ENCODE measurements around the gene WSB1.

Gene WSB1

DNA sequence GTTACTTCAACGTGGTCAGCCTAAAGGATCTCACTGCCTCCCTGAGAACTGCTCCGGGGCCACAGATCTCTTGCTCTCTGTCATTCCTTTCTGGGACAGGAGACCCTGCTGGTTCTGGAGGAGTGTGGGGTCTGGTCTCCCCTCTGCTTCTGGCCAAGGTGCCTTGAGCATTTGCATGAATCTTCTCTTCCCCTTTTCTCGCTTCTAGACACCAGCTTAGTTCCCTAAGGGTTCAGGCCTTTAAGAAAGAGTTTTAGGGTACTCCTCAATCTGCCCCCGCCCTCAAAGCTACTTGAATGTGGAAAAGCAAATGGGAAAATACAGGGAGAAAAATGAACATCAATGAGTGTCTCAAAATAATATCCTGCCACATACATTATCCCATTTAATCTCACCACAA lies 48.1 kb downstream of the WSB1 start:
- DNase-seq (ENCODE audit: low read depth), result no peak
- TF ChIP-seq, protein P1, sequence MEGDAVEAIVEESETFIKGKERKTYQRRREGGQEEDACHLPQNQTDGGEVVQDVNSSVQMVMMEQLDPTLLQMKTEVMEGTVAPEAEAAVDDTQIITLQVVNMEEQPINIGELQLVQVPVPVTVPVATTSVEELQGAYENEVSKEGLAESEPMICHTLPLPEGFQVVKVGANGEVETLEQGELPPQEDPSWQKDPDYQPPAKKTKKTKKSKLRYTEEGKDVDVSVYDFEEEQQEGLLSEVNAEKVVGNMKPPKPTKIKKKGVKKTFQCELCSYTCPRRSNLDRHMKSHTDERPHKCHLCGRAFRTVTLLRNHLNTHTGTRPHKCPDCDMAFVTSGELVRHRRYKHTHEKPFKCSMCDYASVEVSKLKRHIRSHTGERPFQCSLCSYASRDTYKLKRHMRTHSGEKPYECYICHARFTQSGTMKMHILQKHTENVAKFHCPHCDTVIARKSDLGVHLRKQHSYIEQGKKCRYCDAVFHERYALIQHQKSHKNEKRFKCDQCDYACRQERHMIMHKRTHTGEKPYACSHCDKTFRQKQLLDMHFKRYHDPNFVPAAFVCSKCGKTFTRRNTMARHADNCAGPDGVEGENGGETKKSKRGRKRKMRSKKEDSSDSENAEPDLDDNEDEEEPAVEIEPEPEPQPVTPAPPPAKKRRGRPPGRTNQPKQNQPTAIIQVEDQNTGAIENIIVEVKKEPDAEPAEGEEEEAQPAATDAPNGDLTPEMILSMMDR (IDR thresholded peaks at IDR 0.05; ENCODE audit: insufficient read depth, low read depth, low read length, missing control alignments), result no peak
- no peak overlapping the region for H3K4me3 ChIP-seq (ENCODE audit: low read length)

- H3K4me3 ChIP-seq (ENCODE audit: low read length), result no peak overlapping the region
- no peak for DNase-seq (ENCODE audit: low read depth)
- TF ChIP-seq, protein P1 (IDR thresholded peaks at IDR 0.05; ENCODE audit: insufficient read depth, low read depth, low read length, missing control alignments), result no peak
Measured at GRCh38 chr17:27343294-27343693, 49.4 kb downstream of the WSB1 start.

DNA sequence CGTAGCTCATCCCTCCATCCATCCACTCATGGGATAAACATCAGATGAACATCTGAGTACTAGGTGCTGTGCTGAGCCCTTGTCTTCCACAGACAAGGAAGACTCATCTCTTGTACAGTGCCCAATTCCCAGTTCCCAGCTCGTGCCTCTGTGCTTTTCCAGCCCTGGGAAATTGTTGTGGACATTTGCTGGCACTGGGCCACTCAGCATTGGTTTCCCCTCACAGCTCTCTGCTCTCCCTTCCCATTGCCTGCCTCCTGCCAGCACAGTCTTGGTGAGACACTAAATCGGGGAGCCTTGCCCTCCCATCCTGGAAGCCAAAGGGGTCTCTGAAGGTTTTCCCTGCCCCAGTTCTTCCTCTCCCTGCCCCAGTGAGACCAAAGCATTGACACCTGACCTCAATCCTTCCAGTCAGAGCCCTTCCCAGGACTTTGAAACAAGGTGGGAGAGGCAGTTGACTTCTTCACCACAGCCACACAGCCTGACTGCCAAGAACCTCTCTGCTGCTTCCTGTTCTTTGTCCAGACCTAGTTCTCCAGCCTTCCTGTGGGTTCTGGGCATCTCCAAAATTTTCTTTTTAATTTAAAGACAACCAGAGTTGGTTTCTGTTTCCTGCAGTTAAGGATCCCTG lies 50.2 kb downstream of the WSB1 start:
- DNase-seq (ENCODE audit: low read depth), result no peak
- H3K4me3 ChIP-seq (ENCODE audit: low read length), result no peak overlapping the region
- TF ChIP-seq, protein P1 (IDR thresholded peaks at IDR 0.05; ENCODE audit: insufficient read depth, low read depth, low read length, missing control alignments), result no peak

GRCh38 chr17:27345141-27345904 lies 51.4 kb downstream of the WSB1 start:
- peak; percentile 75 for DNase-seq (ENCODE audit: low read depth)
- no peak overlapping the region for H3K4me3 ChIP-seq (ENCODE audit: low read length)
- TF ChIP-seq, protein P1 (IDR thresholded peaks at IDR 0.05; ENCODE audit: insufficient read depth, low read depth, low read length, missing control alignments), result no peak

GRCh38 chr17:27346228-27346899 lies 52.5 kb downstream of the WSB1 start:
- no peak for DNase-seq (ENCODE audit: low read depth)
- TF ChIP-seq, protein P1 (IDR thresholded peaks at IDR 0.05; ENCODE audit: insufficient read depth, low read depth, low read length, missing control alignments), result no peak
- no peak overlapping the region for H3K4me3 ChIP-seq (ENCODE audit: low read length)

GRCh38 chr17:27348196-27348595 lies 54.3 kb downstream of the WSB1 start:
- no peak overlapping the region for H3K4me3 ChIP-seq (ENCODE audit: low read length)
- TF ChIP-seq, protein P1 (IDR thresholded peaks at IDR 0.05; ENCODE audit: insufficient read depth, low read depth, low read length, missing control alignments), result no peak
- no peak for DNase-seq (ENCODE audit: low read depth)

Data from epithelial cell of esophagus (primary cell).